HL-60/S4 treated with phorbol 12-myristate 13-acetate at 8.2 ng/mL for 4 days and 3 days (cell line): ENCODE data around the gene ARHGAP22.

Experiments
- in situ Hi-C: fragments of 300-500 bp; cut with MboI; formaldehyde crosslinking; loops from 2 replicates; pipeline ENCODE4 v1.15.0; 2022; ENCODE audit warnings: low sequenced_read_pairs

The ARHGAP22 gene

GRCh38 chr10:48592346-48592745 is 12.5 kb downstream of the ARHGAP22 start:
- in situ Hi-C loops = no loop called here

- in situ Hi-C loops = no loop called here
These were observed 13.9 kb downstream of the ARHGAP22 start for GRCh38 chr10:48590945-48591344.

GRCh38 chr10:48589266-48589665 is 15.6 kb downstream of the ARHGAP22 start:
- in situ Hi-C loops = no loop called here

GRCh38 chr10:48587819-48588218 is 17.1 kb downstream of the ARHGAP22 start:
- in situ Hi-C loops = no loop called here

GRCh38 chr10:48587101-48587500 is 17.8 kb downstream of the ARHGAP22 start:
- in situ Hi-C loops = no loop called here

- in situ Hi-C loops = no loop called here
These were observed 21.9 kb downstream of the ARHGAP22 start for GRCh38 chr10:48582970-48583369.

- in situ Hi-C loops = no loop called here
These were observed 24.6 kb downstream of the ARHGAP22 start for GRCh38 chr10:48580236-48580635.

GRCh38 chr10:48579251-48579960 is 25.5 kb downstream of the ARHGAP22 start:
- in situ Hi-C loops = no loop called here

- in situ Hi-C loops = no loop called here
These were observed 27.7 kb downstream of the ARHGAP22 start for GRCh38 chr10:48577158-48577557.

GRCh38 chr10:48576501-48576900 is 28.4 kb downstream of the ARHGAP22 start:
- in situ Hi-C loops = no loop called here

- in situ Hi-C loops = no loop called here
These were observed 29.0 kb downstream of the ARHGAP22 start for GRCh38 chr10:48575901-48576300.

GRCh38 chr10:48574817-48575380 is 30.0 kb downstream of the ARHGAP22 start:
- in situ Hi-C loops = no loop called here

- in situ Hi-C loops = no loop called here
These were observed 30.5 kb downstream of the ARHGAP22 start for GRCh38 chr10:48574322-48574796.

GRCh38 chr10:48573045-48573444 is 31.8 kb downstream of the ARHGAP22 start:
- in situ Hi-C loops = no loop called here

GRCh38 chr10:48572414-48572813 is 32.5 kb downstream of the ARHGAP22 start:
- in situ Hi-C loops = no loop called here

- in situ Hi-C loops = no loop called here
These were observed 36.3 kb downstream of the ARHGAP22 start for GRCh38 chr10:48568546-48568945.

- in situ Hi-C loops = no loop called here
These were observed 36.7 kb downstream of the ARHGAP22 start for GRCh38 chr10:48568131-48568530.

GRCh38 chr10:48567346-48567745 is 37.5 kb downstream of the ARHGAP22 start:
- in situ Hi-C loops = no loop called here

GRCh38 chr10:48564466-48565160 is 40.3 kb downstream of the ARHGAP22 start:
- in situ Hi-C loops = no loop called here

- in situ Hi-C loops = loop anchor here (10.0 kb wide), 1 partner anchor 97 kb away; no protein-coding TSS in a partner anchor
These were observed 47.3 kb downstream of the ARHGAP22 start for GRCh38 chr10:48557511-48558123.

- in situ Hi-C loops = loop anchor here (10.0 kb wide), 1 partner anchor 98 kb away; no protein-coding TSS in a partner anchor
These were observed 48.2 kb downstream of the ARHGAP22 start for GRCh38 chr10:48556713-48557112.
